Medulla oblongata (tissue), 1 donor: ENCODE results near the gene LUM.
A peak's percentile ranks its signal among the peaks of the same experiment; 100 is the strongest.

ENCODE experiments used
- DNase-seq: peaks from one replicate; pipeline ENCODE4 v3.0.0-alpha.2; 2015; ENCODE audit errors: extremely low spot score

The LUM gene

GRCh38 chr12:91111366-91112325, at the start of gene LUM:
Gene LUM (minus strand): TSS chr12:91111494. CDS start chr12:91108979, 2,515 bp downstream.
- peak; percentile 28 for DNase-seq

- no peak for DNase-seq
Measured at GRCh38 chr12:91161009-91161408, 49.7 kb upstream of the LUM start.

- no peak for DNase-seq
Measured at GRCh38 chr12:91155990-91156389, 44.7 kb upstream of the LUM start.

- DNase-seq, result no peak
Measured at GRCh38 chr12:91154131-91154530, 42.8 kb upstream of the LUM start.

GRCh38 chr12:91144053-91144452, 32.8 kb upstream of the LUM start:
- DNase-seq, result no peak

GRCh38 chr12:91143206-91143605, 31.9 kb upstream of the LUM start:
- no peak for DNase-seq

- DNase-seq, result no peak
Measured at GRCh38 chr12:91142221-91142631, 30.9 kb upstream of the LUM start.

GRCh38 chr12:91140026-91140931, 29.0 kb upstream of the LUM start:
- DNase-seq, result no peak

- DNase-seq, result no peak
Measured at GRCh38 chr12:91139286-91139685, 28.0 kb upstream of the LUM start.

GRCh38 chr12:91138337-91138920, 27.1 kb upstream of the LUM start:
- DNase-seq, result peak; percentile 4

GRCh38 chr12:91133871-91134270, 22.6 kb upstream of the LUM start:
- no peak for DNase-seq

GRCh38 chr12:91129662-91130362, 18.5 kb upstream of the LUM start:
- DNase-seq, result no peak

- no peak for DNase-seq
Measured at GRCh38 chr12:91127751-91128150, 16.5 kb upstream of the LUM start.

GRCh38 chr12:91127306-91127705, 16.0 kb upstream of the LUM start:
- DNase-seq, result no peak

- no peak for DNase-seq
Measured at GRCh38 chr12:91126516-91126915, 15.2 kb upstream of the LUM start.

GRCh38 chr12:91123236-91123916, 12.1 kb upstream of the LUM start:
- no peak for DNase-seq

GRCh38 chr12:91120781-91121180, 9.5 kb upstream of the LUM start:
- no peak for DNase-seq

- DNase-seq, result no peak
Measured at GRCh38 chr12:91119089-91119488, 7.8 kb upstream of the LUM start.

GRCh38 chr12:91113621-91114020, 2.3 kb upstream of the LUM start:
- no peak for DNase-seq

GRCh38 chr12:91110311-91110924, 876 bp downstream of the LUM start:
- no peak for DNase-seq
